ENCODE results near the gene NXPE2.

- TF ChIP-seq CTCF (IDR thresholded peaks at IDR 0.05) (no peak), POLR2A (IDR thresholded peaks at IDR 0.05) (no peak), POLR2AphosphoS5 (IDR thresholded peaks at IDR 0.05) (no peak), EP300 (IDR thresholded peaks at IDR 0.05) (no peak)
Measured at GRCh38 chr11:114653148-114653547, 25.2 kb upstream of the NXPE2 start.
